GM15510 (cell line): ENCODE data around the gene PIP5K1C.

Experiments used
- POLR2A ChIP-seq: IDR thresholded peaks from 3 replicates; pipeline ENCODE4 v1.6.1; 2011; ENCODE audit warnings: borderline replicate concordance; ENCODE audit not compliant: insufficient read length; ENCODE audit errors: extremely low read depth

The PIP5K1C gene

DNA sequence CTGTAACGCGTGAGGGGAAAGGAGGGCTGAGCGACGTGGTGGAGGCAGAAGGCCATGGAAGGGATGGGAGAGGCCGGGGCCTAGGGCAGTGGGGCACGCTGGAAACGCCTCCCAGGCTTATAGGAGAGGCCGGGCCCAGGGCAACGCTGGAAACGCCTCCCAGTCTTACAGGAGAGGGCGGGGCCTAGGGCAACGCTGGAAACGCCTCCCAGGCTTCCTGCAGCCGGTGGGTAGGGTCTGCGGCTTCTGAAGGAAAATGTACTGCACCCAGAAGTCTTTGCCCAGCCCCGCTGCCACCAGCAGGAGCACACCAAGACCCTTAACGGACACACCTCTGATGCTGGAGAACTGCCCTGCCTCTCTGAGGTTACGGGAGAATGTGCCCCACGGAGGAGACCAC lies 82.8 kb downstream of the PIP5K1C start:
- TF ChIP-seq POLR2A, result no peak

DNA sequence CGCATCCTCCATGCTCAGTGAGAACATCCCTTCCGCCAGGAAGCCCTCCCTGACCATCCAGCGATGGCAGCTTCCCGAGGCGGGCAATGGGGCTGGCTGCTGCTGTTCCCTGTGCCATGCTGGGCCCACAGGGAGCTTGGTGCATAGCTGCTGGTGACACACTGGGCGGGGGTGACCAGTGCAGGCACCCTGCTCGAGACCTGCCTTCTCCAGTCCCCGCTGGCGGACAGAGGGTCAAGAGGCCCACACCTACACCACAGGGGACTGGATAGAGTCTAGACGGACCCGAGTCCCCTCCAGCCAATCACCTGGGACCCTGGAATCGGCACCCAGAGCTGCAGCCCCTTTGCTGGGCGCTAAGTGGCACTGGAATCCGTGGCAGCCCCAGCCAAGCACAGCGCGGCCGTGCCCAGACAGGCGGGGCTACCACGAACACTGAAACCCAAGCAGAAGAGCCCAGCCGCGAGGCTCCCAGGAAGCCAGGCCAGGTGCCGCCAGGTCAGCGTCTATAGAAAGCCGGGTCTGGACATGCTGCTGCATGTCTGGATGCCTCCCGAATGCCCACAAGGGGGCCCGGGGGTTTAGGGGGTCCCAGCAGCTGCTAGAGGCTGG lies 84.6 kb downstream of the PIP5K1C start:
- TF ChIP-seq POLR2A, result no peak

DNA sequence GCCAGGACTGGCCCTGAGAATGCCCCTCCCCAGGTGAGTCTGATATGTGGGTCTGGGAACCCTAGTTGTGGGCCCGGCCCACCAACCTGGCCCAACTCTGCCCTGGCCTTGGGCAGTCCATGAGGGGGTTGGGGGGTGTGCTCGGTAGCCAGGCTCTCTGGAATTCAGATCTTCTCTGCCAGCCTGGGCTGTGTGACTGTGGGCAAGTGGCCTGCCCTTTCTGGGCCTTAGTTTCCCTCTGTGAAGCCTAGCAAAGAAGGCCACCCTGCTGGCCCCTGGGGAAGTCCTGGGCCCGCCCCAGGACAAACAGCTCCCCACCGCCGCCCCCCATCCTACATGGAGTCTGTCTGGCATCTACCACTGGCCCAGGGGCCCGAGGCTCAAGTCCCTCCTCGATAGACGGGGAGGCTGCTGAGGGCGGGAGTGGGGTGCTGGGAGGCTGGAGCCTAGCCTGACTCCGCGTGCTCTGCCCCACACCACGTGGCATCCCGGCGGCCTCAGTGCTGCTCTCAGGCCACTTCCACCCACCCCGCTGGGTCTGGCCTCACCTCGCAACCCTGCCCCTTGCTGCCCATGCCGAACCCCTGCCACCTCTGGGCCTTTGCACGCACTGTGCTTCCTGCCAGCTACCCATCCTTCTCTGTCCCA lies 85.3 kb downstream of the PIP5K1C start:
- TF ChIP-seq POLR2A, result no peak

DNA sequence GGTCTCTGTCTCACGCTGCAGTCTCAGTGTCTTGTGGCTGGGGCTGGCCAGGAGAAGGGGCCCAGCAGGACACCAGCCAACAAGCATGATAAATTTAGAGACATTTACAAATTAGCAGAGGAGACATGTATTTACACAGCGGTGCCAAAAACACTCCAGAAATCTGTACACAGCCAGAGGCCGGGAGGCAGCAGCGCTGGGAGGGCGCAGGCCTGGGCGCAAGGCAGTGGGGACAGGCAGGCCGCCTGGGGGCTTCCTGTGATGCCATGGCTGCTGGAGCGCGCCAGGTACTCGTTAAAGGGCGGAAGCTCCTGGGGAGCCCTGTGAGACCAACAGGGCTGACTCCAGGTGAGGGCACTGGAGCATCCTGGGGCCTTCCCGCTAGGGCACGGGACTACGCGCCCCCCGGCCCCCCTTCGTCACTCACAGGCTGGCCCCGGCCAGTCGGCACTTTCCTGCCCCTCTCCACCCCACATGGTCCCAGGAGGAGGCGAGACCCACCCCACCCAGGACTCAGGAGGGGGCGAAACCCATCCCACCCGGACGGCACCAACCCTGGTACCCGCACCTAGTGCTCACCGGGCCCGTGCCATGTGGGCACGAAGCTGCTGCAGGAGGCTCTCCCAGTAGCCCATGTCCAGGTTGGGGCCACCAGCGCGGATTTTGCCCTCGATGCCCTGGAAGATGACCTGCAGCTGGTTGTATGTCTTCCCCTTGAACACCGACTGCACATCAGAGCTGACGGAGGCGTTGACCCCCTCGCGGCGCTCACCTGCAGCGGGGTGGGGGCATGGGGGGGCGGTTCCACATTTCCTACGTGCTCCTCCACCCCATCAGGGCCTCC lies 86.2 kb downstream of the PIP5K1C start:
- TF ChIP-seq POLR2A, result no peak

DNA sequence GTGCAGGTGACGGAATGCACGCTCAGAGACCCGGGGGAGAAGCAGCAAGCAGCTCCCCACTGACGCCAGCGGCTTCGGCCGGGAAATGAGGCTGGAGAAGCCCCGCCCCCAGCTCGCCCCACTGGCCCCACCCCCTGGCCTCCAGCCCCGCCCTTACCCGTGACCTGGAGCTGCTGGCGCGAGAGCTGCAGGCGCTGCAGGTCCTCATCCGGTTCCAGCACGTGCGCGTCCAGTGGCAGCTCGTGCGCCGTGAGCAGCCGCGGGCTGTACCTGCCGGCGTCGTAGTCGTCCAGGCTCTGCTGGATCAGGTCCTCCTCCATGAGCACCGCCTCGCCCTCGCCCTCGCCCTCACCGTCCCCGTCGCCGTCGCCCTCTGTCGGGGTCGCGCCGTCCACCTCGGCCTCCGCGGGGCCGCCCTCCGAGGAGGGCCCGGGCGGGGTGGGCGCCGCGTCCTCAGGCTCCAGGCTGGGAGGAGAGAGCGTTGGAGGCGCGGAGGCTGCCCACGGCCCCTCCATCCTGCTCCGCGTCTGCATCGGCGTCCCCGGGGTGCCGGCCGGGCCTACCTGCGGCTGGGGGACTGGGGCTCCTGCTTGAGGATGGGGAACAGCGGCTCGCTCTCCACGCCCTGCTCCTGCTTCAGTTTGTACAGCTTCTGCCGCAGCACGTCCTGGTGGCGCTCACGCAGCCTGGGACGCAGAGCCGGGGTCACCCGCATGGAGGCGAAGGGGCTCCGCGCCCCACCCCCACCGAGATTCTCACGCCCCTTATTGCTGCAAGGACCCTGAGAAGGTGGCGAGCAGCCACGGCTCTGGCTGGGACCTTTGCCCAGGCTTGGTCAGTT lies 87.1 kb downstream of the PIP5K1C start:
- no peak for TF ChIP-seq POLR2A

DNA sequence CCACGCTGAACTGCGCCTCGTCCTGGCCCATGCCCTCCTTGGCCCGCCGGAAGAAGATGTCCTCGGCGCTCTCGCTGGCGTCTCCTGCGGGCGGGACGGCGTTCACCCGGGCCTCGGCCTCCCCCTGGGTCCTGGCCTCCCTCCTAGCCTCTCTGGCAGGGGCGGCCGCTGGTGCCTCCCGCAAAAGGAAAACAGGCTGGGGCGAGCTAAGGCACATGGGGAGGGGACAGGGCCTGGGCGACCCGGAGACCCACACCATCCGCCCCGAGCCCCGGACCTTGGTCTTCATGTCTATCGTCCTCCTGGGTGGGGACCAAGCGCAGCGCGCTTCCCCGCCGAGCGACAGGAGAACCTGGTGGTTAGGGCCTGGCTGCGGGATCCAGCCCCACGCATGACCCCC lies 87.9 kb downstream of the PIP5K1C start:
- TF ChIP-seq POLR2A, result no peak

DNA sequence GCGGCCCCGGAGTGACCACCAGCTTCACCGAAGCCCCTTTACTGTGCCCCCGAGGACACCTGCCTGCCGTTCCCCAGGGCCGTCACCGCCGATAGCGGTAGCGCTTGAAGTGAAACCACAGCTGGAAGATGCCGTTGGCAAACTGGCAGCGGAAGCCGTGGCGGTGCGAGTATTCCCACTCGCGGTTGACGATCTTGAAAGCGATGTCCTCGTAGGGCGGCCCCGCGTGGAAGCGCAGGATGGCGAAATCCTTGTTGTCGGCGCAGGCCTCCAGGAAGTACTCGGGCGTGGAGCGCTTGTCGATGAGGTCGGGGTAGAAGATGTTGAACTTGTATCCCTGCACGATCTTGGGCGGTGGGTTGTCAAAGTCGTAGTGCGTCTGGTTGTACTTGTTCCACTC lies 88.4 kb downstream of the PIP5K1C start:
- no peak for TF ChIP-seq POLR2A

DNA sequence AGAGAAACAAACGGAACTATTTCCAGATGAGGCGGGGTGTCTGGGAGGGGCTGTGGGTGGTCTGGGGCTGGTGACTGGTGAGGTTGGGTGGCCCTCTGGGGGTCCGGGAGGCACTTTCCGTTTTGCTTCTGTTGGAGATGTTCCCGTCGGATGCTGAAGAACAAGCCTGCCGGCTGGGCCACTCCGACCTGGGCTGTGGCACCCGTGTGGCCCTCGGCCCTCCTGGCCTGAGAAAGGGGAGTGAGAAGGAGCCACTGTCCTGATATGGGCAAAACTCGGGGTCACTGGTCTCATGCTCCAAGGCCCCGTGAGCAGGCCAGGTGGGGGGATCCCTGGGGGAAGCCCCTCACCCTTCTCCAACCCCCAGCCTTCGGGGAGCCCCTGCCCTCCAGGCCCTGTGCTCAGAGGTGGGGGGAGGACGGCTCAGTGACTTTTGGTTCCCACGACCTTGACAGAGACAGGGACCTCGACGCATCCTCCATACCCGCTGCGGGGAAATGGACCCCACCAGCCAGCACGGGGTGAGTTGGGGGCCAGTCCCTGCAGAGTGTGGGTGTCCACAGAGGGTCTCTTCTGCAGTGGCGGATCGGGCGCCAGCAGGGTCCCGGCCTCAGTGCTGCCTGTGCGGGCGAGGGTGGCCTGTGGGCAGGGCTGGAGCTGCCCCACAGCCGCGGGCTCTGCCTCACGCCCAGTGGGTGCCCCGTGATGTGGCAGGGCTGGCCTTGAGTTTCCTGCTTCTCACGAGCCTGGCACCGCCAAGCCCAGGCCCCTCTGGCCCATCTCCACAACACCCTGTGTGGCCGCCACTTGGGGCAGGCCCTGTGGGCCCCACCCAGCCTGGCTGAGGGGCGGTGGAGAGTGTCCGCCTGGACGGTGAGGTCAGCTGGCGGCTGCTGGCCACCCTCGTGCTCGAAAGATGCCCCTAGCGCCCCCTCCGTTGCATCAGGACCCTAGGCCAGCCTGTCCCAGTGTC lies 89.2 kb downstream of the PIP5K1C start:
- no peak for TF ChIP-seq POLR2A

DNA sequence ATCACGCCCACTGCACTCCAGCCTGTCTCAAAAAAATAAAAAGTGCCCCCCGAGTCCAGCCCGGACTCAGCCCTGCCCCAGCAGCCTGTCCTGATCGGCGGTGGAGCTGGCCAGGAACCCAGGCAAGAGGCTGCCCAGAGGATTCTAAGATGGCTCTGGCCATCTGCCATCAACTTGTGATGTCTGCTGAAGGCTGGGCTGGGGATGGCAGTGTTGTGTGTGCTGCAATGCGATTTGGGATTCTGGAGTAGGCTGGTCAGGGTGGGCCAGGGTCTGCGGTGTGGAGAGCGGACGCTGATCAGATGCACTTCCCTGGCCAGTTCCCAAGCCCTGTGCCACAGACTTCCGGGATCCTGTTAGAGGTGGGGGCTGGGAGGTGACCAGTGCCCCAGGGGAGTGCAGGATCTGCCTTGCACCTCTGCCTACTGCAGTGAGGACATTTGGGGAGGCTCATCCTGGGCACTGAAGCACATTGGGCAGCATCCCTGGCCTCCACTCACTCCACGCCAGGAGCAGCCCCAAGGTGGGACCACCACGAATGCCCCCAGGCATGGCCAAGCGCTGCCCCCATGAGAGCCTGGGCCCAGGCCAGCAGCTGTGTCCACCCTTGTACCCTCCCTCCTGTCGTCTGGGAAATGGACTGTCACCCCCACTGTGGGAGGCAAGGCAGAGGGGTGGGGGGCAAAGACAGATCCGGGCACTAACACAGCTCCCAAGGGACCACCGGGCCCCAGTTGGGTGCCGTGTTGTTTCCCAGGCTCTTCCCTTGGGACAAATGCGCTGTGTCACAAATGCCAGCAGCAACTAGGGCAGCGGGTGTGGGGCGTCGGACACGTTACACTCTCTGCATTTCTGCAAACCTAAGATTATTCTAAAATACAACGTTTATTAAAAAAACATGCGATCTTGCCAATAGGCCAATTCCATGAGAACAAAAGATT lies 90.2 kb downstream of the PIP5K1C start:
- TF ChIP-seq POLR2A, result no peak

DNA sequence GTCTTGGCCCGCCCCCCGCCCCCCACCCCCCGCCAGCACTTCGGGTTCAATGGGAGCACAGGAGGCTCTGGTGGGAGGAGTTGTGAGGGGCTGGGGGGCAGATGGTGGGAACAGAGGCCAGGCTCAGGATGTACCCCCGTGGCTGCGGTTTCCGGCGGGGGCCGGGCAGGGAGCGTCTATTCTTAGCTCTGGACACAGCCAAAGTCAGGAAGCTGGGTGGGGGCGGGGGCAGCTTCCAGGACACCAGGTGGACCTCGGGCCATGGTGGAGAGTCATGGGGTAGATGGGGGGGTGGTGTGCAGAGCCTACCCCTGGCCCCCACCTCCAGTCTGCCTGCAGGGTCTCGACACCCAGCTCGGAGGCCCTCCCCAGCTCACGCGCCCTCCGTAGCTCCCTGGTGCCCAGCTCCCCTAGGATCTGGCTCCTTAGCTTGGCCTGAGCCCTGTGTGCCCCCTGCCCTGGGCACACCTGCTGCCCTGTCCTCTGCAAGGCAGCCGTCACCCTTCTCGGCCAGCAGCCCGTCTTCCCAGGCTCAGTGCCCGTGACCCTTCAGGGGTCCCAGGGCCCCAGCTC lies 91.4 kb downstream of the PIP5K1C start:
- no peak for TF ChIP-seq POLR2A

DNA sequence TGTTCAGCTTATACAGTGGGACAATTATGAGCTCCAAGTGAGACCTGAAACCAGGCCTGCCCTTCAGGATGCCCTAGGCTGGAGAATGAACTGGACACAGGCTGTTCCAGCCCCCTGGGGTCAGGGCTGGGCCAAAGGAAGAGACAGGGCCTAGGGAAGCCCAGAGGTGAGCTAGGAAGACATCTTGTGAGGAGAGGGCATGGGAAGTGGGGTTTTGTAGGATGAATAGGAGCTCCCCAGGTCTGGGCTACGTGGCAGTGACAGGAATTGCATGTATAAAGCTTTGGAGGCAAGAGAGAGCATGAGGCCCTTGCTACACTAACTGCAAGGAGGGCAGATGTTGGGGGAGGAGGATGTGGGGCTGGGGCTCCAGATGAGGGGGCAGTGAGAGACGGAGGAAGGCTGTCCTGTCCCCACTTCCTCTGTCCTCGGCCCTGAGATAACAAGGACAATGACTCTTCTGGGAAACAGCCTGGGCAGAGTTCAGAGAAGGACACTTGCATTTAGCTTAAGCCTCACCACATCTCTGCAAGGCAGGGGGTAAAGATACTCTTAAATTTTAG lies 92.1 kb downstream of the PIP5K1C start:
- TF ChIP-seq POLR2A, result no peak
